ENCODE measurements around the gene FABP3.

The FABP3 gene

GRCh38 chr1:31373056-31373896 is at the start of gene FABP3:
FABP3 (minus strand) TSS chr1:31373076; CDS start chr1:31373014, 62 bp downstream.
- DNase-seq: no peak

- DNase-seq: peak in 1 of 2 experiments; percentile 31
These were observed 48.6 kb upstream of the FABP3 start for GRCh38 chr1:31421371-31422040.

DNA sequence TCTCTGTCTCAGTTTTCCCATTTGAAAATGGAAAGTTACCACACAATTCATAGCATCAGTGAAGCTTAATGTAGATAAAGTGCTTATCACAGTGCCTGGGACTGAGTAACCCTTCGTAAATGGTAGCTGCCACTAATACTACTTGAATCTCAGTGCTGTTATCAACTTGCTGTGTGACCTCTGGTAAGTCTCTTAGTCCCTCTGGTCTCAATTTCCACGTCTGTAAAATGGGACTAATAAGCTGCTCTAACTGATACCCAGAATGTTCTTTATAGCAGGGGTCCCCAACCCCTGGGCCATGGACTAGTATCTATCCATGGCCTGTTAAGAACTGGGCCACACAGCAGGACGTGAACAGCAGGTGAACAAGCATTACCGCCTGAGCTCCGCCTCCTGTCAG is 47.8 kb upstream of the FABP3 start:
- no peak for DNase-seq

DNA sequence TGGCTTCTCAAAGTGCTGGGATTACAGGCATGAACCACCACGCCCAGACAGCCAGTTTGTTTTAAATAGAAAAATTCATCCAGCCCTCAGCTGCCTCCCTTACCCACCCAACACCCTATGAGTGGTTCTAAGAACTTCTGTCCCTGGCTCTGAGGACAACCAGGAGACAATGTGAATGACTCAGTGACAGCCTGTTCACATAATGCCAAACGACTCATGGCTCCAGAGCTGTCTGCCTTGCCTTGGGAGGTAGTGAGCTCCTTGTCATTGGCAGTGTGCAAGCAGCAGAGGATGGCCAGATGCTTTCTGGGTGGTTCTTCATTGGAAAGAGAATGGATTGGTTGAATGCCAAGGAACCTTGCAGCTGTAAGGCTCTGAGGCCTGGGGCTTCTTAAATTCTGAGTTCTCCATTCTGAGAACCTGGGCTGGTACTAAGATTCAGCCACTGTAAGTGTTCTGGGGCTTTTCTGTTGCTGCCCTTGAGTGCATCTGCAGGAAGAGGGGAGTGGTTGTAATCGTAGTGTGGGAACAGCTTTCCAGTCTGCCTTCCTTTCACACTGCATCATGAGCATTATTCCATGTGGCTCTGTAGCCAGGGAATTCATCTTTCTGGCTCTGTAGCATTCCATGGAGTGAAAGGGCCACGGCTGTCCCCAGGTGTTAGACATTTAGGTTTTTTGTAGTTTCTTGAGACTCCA is 45.9 kb upstream of the FABP3 start:
- DNase-seq: no peak

GRCh38 chr1:31417148-31417547 is 44.3 kb upstream of the FABP3 start:
- no peak for DNase-seq

- no peak for DNase-seq
These were observed 43.3 kb upstream of the FABP3 start for GRCh38 chr1:31416101-31416736.

GRCh38 chr1:31415658-31416057 is 42.8 kb upstream of the FABP3 start:
- no peak for DNase-seq

DNA sequence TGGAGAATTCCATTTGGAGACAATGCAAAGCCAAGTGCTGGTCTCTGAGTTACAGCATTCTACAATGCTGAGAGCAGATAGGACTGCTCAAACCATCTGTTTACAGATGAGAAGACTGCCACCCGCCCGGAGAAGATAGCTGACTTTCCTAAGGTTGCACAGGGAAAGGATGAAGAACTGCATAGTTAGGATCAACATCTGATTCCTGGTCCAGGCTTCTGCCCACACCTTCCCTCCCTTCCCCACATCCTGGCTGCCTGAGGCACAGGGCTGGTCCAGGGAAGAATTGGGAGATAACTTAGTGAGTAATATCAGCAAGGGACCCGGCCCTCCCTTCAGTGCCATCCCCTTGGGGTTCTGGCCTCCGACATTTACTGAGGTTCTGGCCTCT is 42.1 kb upstream of the FABP3 start:
- no peak for DNase-seq

- DNase-seq: peak; percentile 33 to 56
These were observed 40.6 kb upstream of the FABP3 start for GRCh38 chr1:31413405-31414001.

DNA sequence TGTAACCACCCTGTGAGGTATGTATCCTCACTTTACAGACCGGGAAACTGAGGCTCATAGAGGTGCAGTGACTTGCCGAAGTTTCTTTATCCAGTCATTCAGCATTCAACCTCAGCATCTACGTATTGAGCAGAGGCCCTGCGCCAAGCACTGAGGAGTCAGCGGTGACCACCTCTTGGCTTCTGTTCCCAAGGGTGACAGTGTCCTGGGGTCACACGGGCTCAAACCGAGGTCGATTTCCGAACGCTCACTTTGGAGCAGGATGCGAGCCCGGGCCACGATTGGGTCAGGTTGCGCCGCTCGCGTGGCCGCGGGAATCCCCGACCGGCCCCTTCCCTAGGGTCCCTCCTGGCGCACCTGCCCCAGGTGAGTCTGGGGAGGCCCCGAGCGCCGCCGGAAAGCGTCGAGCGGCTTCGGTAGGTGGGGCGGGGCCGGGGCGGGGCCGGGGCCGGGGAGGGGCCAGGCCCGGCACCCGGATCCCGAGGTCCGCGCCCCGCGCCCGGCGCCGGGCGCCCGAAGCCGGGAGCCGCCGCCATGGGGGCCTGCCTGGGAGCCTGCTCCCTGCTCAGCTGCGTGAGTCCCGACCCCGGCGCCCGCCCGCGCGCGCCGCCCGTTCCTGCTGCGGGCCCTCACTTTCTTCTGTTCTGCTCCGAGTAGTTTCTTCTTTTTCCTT is 40.0 kb upstream of the FABP3 start, which contains the start of gene SERINC2:
Gene SERINC2 (plus strand): TSS at position 482 of the 673 bp plus-strand sequence. CDS start 53 bp downstream, at position 535.
- DNase-seq: peak; percentile 63 to 67

GRCh38 chr1:31412205-31412604 is 39.3 kb upstream of the FABP3 start:
- DNase-seq: no peak

DNA sequence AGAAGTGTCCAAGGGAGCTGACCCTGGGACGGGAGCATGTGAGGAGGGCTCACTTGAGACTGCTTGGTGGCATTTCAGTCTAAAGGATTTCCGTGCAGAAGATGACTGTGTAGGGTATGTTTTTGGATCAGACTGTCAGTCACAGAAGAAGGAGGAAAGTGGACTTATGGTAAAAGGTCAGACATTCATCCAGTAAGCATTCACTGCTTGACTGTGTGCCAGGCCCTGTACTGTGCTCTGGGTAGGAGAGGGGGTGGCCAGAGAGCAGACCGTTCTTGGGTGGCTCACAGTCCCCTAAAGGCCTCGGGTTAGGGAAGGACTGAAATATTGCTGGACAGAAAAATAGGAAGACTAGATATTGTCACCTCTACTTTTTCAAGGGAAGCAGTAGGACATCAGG is 38.0 kb upstream of the FABP3 start:
- no peak for DNase-seq

GRCh38 chr1:31409946-31410858 is 37.3 kb upstream of the FABP3 start:
- DNase-seq: no peak

- no peak for DNase-seq
These were observed 36.0 kb upstream of the FABP3 start for GRCh38 chr1:31408788-31409318.

- no peak for DNase-seq
These were observed 34.3 kb upstream of the FABP3 start for GRCh38 chr1:31407029-31407626.

DNA sequence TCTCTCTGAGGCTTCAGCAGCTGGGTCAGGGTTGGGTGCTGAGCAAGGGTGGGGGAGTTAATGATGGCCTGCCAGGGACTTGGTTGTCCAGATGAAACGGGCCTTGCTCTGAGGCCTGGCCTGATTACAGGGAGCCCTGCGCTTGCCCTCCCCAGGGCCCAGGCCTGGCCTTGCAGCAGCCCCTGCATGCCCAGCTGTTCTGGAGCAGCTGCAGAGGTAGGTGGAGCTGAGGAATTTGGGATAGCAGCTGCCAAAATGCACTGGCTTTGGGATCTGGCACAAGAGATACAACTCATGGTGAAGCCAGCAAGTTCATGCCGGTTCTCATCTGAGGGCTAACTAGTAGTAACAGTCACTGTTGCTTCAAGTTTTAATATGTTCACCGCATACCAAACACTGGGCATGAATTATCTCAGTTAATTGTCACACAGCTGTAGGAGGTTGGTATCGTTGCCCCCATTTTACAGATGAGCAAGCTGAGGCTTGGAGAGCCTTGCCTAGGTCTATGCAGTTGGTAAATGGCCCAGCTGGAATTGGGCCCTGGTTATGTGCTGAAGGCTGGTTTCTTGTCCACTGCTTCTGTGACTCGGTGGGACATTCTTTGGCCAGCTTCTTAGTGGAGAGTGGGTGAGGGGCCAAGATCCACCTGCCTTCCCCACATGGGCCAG is 32.8 kb upstream of the FABP3 start:
- DNase-seq: no peak

DNA sequence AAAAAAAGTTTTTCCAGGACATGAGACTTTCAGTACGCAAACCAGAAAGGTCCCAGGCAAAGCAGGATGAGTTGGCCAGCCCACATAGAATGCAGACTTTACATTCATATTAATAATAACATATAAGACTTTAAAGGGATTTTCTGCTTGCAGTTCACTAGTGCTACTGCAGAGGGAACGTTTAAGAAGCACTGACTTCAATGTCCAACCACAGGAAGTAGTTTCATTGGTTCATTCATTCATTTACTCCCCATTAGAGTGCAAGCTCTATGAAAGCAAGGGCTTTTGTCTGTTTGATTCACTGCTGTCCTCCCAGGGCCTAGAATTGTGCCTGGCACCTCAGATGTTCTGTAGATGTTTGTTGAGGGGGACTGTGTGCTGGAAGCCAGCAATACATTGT is 28.4 kb upstream of the FABP3 start:
- DNase-seq: no peak

GRCh38 chr1:31400393-31400792 is 27.5 kb upstream of the FABP3 start:
- DNase-seq: no peak

GRCh38 chr1:31399976-31400375 is 27.1 kb upstream of the FABP3 start:
- DNase-seq: no peak

GRCh38 chr1:31398246-31398645 is 25.4 kb upstream of the FABP3 start:
- DNase-seq: no peak
